ENCODE data around the gene FYTTD1.
A peak's percentile ranks its signal among the peaks of the same experiment; 100 is the strongest.

The FYTTD1 gene

GRCh38 chr3:197736010-197736490 is 13.6 kb upstream of the FYTTD1 start:
- H3K9me3 ChIP-seq (ENCODE audit: control insufficient read depth in 5 of 5, low read length in 5 of 5) = no peaks in the 10 kb centered on the region
- peak overlapping the region; percentile 22 to 89 (median 81) for H3K9ac ChIP-seq (ENCODE audit: low read length in 5 of 5)
- H3K36me3 ChIP-seq (ENCODE audit: control insufficient read depth in 5 of 5, insufficient read depth in 5 of 5, low read length in 5 of 5) = peaks cover 0 to 2% (median 0%) of the 10 kb centered on the region in 5 donors
- H3K4me1 ChIP-seq (ENCODE audit: control insufficient read depth in 5 of 5, insufficient read depth in 5 of 5, low read length in 5 of 5) = peaks cover 3 to 26% (median 23%) of the 10 kb centered on the region in 5 donors
- peak overlapping the region; percentile 37 for H3K27ac ChIP-seq (ENCODE audit: low read depth, low read length)
- no peaks in the 10 kb centered on the region for H3K27me3 ChIP-seq (ENCODE audit: control insufficient read depth in 5 of 5, insufficient read depth in 4 of 5, low read length in 5 of 5)
- H3K4me3 ChIP-seq (ENCODE audit: low read depth in 1 of 5, low read length in 5 of 5) = peak overlapping the region; percentile 74 to 97 (median 81)

- peak within 1 kb of the TSS; percentile 74 to 97 (median 87) for H3K4me3 ChIP-seq (ENCODE audit: low read depth in 1 of 5, low read length in 5 of 5)
- peak within 1 kb of the TSS; percentile 73 to 89 (median 82) for H3K9ac ChIP-seq (ENCODE audit: low read length in 5 of 5)
- no peaks in the 10 kb centered on the region for H3K9me3 ChIP-seq (ENCODE audit: control insufficient read depth in 5 of 5, low read length in 5 of 5)
- H3K4me1 ChIP-seq (ENCODE audit: control insufficient read depth in 5 of 5, insufficient read depth in 5 of 5, low read length in 5 of 5) = peaks cover 3 to 26% (median 23%) of the 10 kb centered on the region in 5 donors
- H3K27ac ChIP-seq (ENCODE audit: low read depth, low read length) = peak within 1 kb of the TSS; percentile 76
- H3K27me3 ChIP-seq (ENCODE audit: control insufficient read depth in 5 of 5, insufficient read depth in 4 of 5, low read length in 5 of 5) = no peaks in the 10 kb centered on the region
- peaks cover 0 to 2% (median 0%) of the 10 kb centered on the region in 5 donors for H3K36me3 ChIP-seq (ENCODE audit: control insufficient read depth in 5 of 5, insufficient read depth in 5 of 5, low read length in 5 of 5)
These were observed 13.0 kb upstream of the FYTTD1 start, which contains the start of gene RUBCN for GRCh38 chr3:197736491-197737318. Gene RUBCN, minus strand, starts transcription at chr3:197736904. Its CDS starts 185 bp downstream, at chr3:197736719.

- peak overlapping the region in 4 of 5 donors; percentile 64 to 85 (median 75) for H3K9ac ChIP-seq (ENCODE audit: low read length in 5 of 5)
- no peaks in the 10 kb centered on the region for H3K36me3 ChIP-seq (ENCODE audit: control insufficient read depth in 5 of 5, insufficient read depth in 5 of 5, low read length in 5 of 5)
- H3K9me3 ChIP-seq (ENCODE audit: control insufficient read depth in 5 of 5, low read length in 5 of 5) = no peaks in the 10 kb centered on the region
- peaks cover 3 to 26% (median 23%) of the 10 kb centered on the region in 5 donors for H3K4me1 ChIP-seq (ENCODE audit: control insufficient read depth in 5 of 5, insufficient read depth in 5 of 5, low read length in 5 of 5)
- no peaks in the 10 kb centered on the region for H3K27me3 ChIP-seq (ENCODE audit: control insufficient read depth in 5 of 5, insufficient read depth in 4 of 5, low read length in 5 of 5)
- H3K27ac ChIP-seq (ENCODE audit: low read depth, low read length) = peak overlapping the region; percentile 76
- H3K4me3 ChIP-seq (ENCODE audit: low read depth in 1 of 5, low read length in 5 of 5) = peak overlapping the region; percentile 70 to 94 (median 87)
These were observed 12.4 kb upstream of the FYTTD1 start for GRCh38 chr3:197737319-197737649.

DNA sequence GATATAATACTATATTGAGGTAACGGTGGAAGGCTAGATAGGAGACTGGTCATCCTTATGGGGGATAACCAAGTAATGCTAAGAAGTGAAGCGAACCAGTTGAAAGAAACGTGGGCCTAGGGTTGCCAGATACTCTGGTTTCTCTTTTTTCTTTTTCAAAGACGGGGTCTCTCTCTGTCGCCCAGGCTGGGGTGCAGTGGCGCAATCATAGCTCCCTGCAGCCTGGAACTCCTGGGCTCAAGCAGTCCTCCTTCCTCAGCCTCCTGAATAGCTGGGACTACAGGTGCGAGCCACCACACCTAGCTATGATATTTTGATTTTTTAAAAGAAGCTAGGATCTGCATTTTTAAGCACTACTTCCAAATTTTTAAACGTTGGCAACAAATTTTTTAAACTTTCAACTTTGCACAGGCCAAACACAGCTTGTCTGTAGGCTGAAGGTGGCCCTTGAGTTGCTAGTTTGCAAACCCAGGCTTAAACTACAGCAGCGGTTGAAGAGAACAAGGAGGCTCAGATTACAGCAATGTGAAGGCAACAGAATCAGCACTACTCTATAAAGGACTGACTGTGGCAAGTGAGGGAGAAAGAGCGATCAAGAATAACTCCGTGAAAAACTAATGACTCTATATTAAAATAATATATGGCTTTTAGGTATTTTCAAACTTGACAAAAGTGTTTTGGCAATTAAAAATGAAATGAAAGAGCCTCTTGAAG is 11.8 kb upstream of the FYTTD1 start:
- Histone ChIP-seq H3K27ac (ENCODE audit: low read depth, low read length) (peak overlapping the region; percentile 76), H3K4me1 (ENCODE audit: control insufficient read depth in 5 of 5, insufficient read depth in 5 of 5, low read length in 5 of 5) (peaks cover 3 to 26% (median 23%) of the 10 kb centered on the region in 5 donors), H3K4me3 (ENCODE audit: low read depth in 1 of 5, low read length in 5 of 5) (peak overlapping the region in 4 of 5 donors; percentile 75 to 94 (median 88)), H3K9ac (ENCODE audit: low read length in 5 of 5) (peak overlapping the region in 2 of 5 donors; percentile 64 to 85), H3K27me3 (ENCODE audit: control insufficient read depth in 5 of 5, insufficient read depth in 4 of 5, low read length in 5 of 5) (no peaks in the 10 kb centered on the region), H3K9me3 (ENCODE audit: control insufficient read depth in 5 of 5, low read length in 5 of 5) (no peaks in the 10 kb centered on the region), H3K36me3 (ENCODE audit: control insufficient read depth in 5 of 5, insufficient read depth in 5 of 5, low read length in 5 of 5) (no peaks in the 10 kb centered on the region)

- no peak overlapping the region for H3K4me3 ChIP-seq (ENCODE audit: low read depth in 1 of 5, low read length in 5 of 5)
- H3K9ac ChIP-seq (ENCODE audit: low read length in 5 of 5) = no peak overlapping the region
- no peak overlapping the region for H3K27ac ChIP-seq (ENCODE audit: low read depth, low read length)
- H3K36me3 ChIP-seq (ENCODE audit: control insufficient read depth in 5 of 5, insufficient read depth in 5 of 5, low read length in 5 of 5) = no peaks in the 10 kb centered on the region
- peaks cover 0 to 9% (median 7%) of the 10 kb centered on the region in 5 donors for H3K4me1 ChIP-seq (ENCODE audit: control insufficient read depth in 5 of 5, insufficient read depth in 5 of 5, low read length in 5 of 5)
- no peaks in the 10 kb centered on the region for H3K27me3 ChIP-seq (ENCODE audit: control insufficient read depth in 5 of 5, insufficient read depth in 4 of 5, low read length in 5 of 5)
- H3K9me3 ChIP-seq (ENCODE audit: control insufficient read depth in 5 of 5, low read length in 5 of 5) = no peaks in the 10 kb centered on the region
These were observed 6.9 kb upstream of the FYTTD1 start for GRCh38 chr3:197742787-197743186.

GRCh38 chr3:197746209-197746608 is 3.5 kb upstream of the FYTTD1 start:
- H3K4me3 ChIP-seq (ENCODE audit: low read depth in 1 of 5, low read length in 5 of 5) = no peak overlapping the region
- no peak overlapping the region for H3K9ac ChIP-seq (ENCODE audit: low read length in 5 of 5)
- no peaks in the 10 kb centered on the region for H3K9me3 ChIP-seq (ENCODE audit: control insufficient read depth in 5 of 5, low read length in 5 of 5)
- H3K27ac ChIP-seq (ENCODE audit: low read depth, low read length) = no peak overlapping the region
- peaks cover 4 to 29% (median 22%) of the 10 kb centered on the region in 5 donors for H3K4me1 ChIP-seq (ENCODE audit: control insufficient read depth in 5 of 5, insufficient read depth in 5 of 5, low read length in 5 of 5)
- no peaks in the 10 kb centered on the region for H3K27me3 ChIP-seq (ENCODE audit: control insufficient read depth in 5 of 5, insufficient read depth in 4 of 5, low read length in 5 of 5)
- H3K36me3 ChIP-seq (ENCODE audit: control insufficient read depth in 5 of 5, insufficient read depth in 5 of 5, low read length in 5 of 5) = no peaks in the 10 kb centered on the region

DNA sequence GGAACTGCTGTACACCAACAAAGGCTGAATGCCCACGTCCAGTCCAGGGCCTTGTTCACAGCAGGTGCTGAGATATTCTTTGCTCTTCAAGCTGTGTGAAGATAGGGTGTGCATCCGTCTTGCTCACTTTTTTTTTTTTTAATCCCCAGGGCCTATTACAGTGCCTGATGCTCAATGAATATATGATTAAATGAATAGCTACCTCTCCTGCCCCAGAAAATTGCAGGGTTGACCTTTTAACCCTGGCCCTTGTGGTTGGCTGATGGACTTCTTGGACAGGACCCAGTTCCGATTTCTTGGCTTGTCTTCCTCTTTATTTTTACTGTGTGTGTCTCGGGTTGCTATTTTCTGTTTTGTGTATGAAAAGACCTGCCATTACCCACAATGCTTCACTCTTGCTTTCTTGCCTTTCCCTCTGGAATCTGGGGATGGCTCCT is 2.9 kb upstream of the FYTTD1 start:
- Histone ChIP-seq H3K36me3 (ENCODE audit: control insufficient read depth in 5 of 5, insufficient read depth in 5 of 5, low read length in 5 of 5) (no peaks in the 10 kb centered on the region), H3K4me1 (ENCODE audit: control insufficient read depth in 5 of 5, insufficient read depth in 5 of 5, low read length in 5 of 5) (peaks cover 4 to 35% (median 28%) of the 10 kb centered on the region in 5 donors), H3K9ac (ENCODE audit: low read length in 5 of 5) (no peak overlapping the region), H3K27ac (ENCODE audit: low read depth, low read length) (no peak overlapping the region), H3K9me3 (ENCODE audit: control insufficient read depth in 5 of 5, low read length in 5 of 5) (no peaks in the 10 kb centered on the region), H3K27me3 (ENCODE audit: control insufficient read depth in 5 of 5, insufficient read depth in 4 of 5, low read length in 5 of 5) (no peaks in the 10 kb centered on the region), H3K4me3 (ENCODE audit: low read depth in 1 of 5, low read length in 5 of 5) (no peak overlapping the region)

DNA sequence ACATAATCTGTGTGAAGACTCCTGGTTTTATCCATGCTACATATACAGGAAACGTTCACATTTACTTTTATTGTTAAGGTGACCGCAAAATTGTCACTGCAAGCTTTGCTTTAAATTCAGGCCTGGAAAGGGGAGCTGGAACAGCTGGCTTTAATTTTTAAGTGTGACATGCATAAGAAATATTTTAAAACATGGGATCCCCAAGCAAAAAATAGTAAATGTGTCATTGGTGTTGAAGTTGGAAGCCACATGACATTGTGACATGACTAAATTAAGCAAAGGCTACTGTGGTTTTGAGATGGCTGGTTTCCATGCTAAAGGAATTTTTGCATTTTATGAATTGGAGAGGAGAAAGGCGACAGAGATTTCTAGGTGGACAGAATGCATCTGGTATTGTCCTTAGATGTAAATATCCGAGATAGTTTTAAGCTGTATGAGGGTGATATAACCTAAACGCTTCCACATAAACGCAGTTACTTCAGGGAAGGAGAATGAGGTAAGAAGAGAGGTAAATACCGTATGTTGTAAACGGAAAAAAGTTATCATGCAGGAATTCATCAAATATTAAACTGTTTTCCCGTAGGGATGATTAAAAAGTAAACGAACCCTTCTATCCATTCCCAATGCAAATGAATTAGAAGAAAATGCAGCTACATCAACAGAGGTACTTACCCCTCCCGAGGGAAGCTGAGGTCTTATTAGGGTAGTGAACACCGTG is 927 bp upstream of the FYTTD1 start:
- Histone ChIP-seq H3K9ac (ENCODE audit: low read length in 5 of 5) (peak overlapping the region; percentile 43 to 95 (median 79)), H3K4me3 (ENCODE audit: low read depth in 1 of 5, low read length in 5 of 5) (peak overlapping the region; percentile 81 to 92 (median 85)), H3K4me1 (ENCODE audit: control insufficient read depth in 5 of 5, insufficient read depth in 5 of 5, low read length in 5 of 5) (peaks cover 4 to 40% (median 32%) of the 10 kb centered on the region in 5 donors), H3K36me3 (ENCODE audit: control insufficient read depth in 5 of 5, insufficient read depth in 5 of 5, low read length in 5 of 5) (no peaks in the 10 kb centered on the region), H3K27me3 (ENCODE audit: control insufficient read depth in 5 of 5, insufficient read depth in 4 of 5, low read length in 5 of 5) (no peaks in the 10 kb centered on the region), H3K27ac (ENCODE audit: low read depth, low read length) (no peak overlapping the region), H3K9me3 (ENCODE audit: control insufficient read depth in 5 of 5, low read length in 5 of 5) (no peaks in the 10 kb centered on the region)

DNA sequence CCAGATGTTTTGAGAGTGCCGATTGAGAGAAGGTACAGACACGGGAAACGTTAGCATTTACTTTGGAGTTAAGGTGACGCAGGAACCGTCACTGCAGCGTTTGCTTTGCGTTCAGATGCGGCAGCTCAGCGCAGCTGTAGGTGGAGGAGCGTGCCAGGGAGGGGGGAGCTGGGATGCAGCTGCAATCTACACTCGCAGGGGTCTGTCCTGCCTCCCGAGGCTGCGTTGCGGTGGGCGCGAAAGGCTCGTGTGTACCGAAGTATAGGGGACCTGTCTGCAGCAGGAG is 425 bp upstream of the FYTTD1 start:
- Histone ChIP-seq H3K27me3 (ENCODE audit: control insufficient read depth in 5 of 5, insufficient read depth in 4 of 5, low read length in 5 of 5) (no peaks in the 10 kb centered on the region), H3K9me3 (ENCODE audit: control insufficient read depth in 5 of 5, low read length in 5 of 5) (no peaks in the 10 kb centered on the region), H3K4me3 (ENCODE audit: low read depth in 1 of 5, low read length in 5 of 5) (peak overlapping the region; percentile 81 to 92 (median 85)), H3K4me1 (ENCODE audit: control insufficient read depth in 5 of 5, insufficient read depth in 5 of 5, low read length in 5 of 5) (peaks cover 4 to 40% (median 32%) of the 10 kb centered on the region in 5 donors), H3K9ac (ENCODE audit: low read length in 5 of 5) (peak overlapping the region; percentile 43 to 95 (median 79)), H3K27ac (ENCODE audit: low read depth, low read length) (peak overlapping the region; percentile 93), H3K36me3 (ENCODE audit: control insufficient read depth in 5 of 5, insufficient read depth in 5 of 5, low read length in 5 of 5) (no peaks in the 10 kb centered on the region)
